NCI-H524 (cell line): Measurements from ENCODE around the gene YJEFN3.

Experiments
- DNase-seq, 2 experiments: peaks; one replicate each; lab custom pipeline; 2025; lab: John Stamatoyannopoulos, UW

The YJEFN3 gene

GRCh38 chr19:19498255-19498991, 30.3 kb upstream of the YJEFN3 start:
- no peak for DNase-seq

DNA sequence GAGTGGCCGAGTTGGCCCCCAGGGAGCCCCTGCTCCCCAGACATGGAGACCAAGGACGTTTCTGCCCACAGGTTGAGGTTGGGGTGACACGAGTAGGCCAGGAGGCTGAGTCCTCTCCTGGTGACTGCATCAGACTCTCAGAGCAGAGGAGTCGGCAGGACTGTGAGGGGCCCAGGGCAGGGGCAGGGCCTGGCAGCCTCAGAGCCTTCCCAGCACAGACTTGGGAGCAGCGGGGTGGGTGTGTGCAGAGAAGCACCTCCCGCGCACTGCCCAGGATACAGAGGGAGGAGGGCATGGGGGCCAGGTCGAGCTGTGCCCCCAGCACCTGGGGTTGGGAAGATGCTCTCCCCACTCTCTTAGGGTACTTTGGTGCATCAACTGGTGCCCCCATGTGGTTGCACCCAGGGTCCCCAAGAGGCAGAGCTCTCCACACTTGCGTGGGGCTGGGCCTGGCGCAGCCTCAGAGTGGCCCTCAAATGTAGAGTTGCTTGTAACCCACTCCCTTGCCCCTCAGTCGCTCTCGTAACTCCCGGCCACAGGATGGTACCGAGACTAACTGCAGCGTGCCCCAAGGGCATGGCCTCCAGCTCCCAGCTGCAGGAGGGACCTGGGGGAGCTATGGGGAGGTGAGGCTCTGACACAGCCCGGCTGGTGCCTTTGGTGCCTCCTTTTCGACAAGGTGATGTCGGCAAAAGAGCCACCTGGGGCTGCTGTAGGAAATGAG, 29.3 kb upstream of the YJEFN3 start:
- DNase-seq, result no peak

DNA sequence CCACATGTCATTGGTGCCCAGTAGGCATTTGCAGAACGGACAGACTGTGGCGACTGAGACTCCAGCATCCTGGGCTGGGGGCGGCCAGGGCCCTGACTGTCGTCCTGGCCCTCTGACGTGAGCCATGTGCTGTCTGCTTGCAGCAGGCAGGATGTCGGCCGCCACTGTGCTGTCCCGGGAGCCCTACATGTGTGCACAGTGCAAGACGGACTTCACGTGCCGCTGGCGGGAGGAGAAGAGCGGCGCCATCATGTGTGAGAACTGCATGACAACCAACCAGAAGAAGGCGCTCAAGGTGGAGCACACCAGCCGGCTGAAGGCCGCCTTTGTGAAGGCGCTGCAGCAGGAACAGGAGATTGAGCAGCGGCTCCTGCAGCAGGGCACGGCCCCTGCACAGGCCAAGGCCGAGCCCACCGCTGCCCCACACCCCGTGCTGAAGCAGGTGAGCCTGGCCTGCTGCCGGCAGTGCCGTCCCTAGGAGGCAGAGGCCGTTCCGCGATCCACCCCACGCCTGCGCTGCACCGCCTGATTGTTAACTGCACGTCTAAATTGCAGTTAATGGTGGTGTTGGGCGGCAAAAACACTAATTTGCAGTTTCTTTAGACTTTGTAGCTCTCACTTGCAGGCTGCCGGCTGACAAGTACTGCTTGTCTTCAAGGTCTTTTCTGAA, 27.6 kb upstream of the YJEFN3 start:
- DNase-seq, result no peak

DNA sequence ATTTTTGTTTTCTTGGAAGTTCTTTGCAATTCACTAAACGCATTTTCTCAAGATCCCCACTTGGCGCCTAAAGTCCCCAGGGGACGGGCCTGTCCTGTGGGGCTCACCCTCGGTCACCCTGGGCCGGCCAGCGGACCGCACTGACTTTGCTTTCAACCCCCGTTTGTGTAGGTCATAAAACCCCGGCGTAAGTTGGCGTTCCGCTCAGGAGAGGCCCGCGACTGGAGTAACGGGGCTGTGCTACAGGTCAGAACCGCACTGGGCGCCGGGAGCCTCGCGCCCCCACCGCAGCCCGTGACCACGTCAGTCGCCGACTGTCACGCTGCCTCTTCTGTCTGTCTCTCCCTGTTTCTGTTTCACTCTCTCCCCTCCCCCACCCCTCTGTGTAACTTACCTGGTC, 26.9 kb upstream of the YJEFN3 start:
- DNase-seq, result no peak

- DNase-seq, result no peak
These were observed 26.4 kb upstream of the YJEFN3 start for GRCh38 chr19:19502281-19502680.

DNA sequence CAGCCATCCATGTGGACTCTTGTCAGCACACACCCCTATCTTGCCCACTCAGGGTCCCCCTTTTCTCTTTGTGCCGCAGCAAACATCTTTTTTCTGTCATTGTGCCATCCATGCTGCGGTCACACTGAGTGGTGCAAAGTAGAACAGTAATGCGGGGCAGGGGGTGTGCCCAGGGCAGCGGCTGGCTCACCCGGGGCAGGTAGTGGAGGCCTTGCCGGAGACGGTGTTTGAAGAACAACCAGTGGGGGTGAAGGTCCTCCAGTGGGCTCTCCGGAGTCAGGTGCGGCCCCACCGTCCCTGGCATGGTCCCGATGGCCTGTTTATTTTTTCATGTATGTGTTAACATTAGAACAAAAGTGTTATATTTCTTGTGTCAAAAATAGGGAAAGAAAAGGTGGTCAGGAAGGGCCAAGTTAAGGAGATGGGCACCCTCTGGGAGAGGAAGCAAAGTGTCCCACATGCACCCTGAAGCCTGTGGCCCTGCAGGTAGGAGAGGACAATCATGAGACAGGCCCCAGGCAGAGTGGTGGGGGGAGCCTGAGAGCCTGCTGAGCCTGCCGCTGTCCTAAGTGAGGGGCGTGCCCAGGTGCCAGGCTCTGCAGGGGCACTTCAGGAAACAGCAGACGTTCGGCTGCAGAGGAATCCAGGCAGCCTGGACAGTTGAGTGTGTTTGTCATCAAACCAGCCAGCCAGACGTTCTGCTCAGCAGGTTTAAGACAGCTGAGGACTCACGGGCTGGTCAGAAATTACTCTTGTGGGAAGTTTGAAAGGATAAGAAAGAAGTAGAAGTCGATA, 25.7 kb upstream of the YJEFN3 start:
- no peak for DNase-seq

DNA sequence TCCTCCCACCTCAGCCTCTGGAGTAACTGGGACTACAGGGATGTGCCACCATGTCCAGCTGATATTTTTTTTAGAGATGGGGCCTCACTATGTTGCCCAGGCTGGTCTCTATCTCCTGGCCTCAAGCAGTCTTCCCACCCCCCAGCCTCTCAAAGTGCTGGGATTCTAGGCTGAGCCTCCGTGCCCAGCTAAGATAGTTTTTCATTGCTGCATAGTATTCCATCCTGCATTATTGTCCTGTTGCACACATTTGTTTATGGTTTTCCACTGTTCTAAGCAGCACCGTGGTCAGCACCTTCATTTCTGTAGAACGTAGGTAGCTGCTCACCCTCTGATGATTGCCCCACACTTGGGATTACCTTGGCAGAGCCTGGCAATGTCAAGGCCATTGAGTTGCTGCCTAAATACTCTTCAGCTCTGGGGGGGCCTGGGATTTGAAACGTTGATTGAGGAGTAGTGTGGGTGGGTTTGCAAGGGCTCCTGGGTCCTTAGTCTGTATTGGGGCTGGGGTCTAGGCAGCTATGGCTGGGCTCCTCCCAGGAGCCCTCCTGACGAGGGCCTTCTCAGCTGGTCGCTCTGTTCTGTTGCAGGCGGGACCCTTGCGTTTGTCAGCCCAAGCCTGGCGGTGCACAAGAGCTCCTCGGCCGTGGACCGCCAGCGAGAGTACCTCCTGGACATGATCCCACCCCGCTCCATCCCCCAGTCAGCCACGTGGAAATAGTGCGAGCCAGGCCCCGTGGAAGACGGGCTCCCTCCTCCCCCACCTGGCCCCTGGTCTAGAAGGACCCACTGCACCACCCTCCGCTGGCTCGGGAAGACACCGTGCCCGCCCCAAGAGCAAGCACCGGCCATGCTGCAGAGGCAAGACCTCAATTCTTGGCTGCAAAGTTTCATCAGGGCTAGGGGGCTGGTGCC, 23.7 kb upstream of the YJEFN3 start:
- no peak for DNase-seq

DNA sequence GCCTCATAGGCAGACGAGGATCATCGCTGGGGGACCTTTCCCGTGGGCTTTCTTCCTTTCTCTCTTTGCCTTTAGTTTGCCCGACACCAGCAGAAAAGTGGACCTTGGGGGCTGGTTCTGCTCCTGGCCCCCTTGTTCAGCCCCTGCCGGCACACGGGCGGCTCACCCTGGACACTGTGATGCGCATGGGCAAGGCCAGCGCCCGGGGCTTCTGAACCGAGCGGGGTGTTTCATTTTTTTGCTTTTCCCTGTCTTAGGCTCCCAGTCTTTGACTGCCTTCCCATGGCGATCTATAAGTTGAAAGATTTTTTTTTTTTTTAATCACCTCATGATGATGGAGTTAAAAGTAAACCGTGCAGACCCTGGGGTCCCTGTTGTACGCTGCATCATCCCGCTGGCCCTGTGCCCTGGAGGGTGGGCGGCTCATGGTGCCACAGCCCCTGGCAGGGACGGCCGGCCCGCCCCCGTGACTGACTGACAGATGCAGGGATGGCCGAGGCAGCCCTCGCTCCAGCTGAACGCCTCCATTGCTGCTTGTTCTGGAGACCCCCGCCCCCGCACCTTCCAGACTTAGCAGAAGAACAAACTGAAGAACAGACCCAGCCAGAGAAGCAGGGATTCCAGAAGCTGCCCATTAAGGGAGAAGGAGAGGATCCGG, 22.9 kb upstream of the YJEFN3 start:
- no peak for DNase-seq

- DNase-seq, result no peak
These were observed 22.1 kb upstream of the YJEFN3 start for GRCh38 chr19:19506592-19506991.

DNA sequence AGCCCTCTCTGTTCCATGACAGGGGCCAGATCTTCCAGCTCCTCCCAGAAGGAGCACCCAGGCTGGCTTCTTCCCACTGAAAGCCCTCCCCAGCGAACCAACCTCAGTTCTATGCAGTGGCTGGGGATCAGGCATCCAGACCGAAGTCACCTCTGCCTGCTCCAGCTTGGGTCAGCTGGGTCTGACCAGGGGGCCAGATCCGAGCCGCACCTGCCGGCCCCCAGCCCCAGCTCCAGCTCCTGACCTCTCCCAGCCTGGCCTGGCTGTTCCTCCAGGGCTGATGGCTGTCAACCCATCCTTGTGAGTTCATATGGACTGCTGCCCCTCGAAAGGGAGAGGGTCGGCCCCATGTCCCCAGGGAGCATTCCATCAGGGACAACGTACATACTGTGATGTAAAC, 21.4 kb upstream of the YJEFN3 start:
- DNase-seq, result no peak

DNA sequence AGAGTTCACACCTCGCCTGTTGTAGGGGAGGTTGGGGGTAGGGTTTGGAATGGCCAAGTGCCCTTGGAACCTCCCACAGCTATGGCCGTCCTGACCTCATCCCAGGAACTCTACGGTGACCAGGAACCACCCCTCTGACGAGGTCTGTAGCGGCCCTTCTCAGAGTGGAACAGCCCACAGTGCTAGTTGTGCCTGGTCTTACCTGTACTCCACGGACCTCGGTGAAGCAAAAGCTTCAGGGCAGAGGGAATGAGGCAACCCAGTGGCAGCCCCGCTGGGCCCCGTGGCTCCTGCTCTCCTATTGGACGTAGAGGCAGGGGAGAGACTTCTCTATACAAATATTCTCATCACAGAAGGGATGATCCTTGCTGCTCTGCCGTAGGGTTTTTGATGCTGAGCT, 20.5 kb upstream of the YJEFN3 start:
- DNase-seq, result no peak

DNA sequence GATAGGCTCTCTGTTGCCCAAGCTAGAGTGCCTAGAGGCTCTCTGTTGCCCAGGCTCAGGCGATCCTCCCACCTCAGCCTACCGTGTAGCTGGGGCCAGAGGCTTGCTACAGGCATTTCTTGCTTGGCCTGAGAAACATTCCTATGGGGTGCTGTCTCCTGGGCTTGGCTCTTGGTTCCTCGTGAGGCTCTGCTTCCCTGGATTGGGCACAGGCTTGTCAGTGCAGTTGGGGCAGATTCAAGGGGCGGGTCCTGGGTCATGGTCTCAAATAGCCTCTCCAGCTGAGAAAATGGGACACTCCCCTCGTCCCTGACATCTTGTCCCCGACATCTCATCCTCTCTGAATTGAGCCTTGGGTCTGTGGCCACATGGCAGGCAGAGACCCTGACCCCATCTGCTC, 18.3 kb upstream of the YJEFN3 start:
- DNase-seq, result peak; percentile 59 to 71

GRCh38 chr19:19513682-19514081, 15.0 kb upstream of the YJEFN3 start:
- no peak for DNase-seq

DNA sequence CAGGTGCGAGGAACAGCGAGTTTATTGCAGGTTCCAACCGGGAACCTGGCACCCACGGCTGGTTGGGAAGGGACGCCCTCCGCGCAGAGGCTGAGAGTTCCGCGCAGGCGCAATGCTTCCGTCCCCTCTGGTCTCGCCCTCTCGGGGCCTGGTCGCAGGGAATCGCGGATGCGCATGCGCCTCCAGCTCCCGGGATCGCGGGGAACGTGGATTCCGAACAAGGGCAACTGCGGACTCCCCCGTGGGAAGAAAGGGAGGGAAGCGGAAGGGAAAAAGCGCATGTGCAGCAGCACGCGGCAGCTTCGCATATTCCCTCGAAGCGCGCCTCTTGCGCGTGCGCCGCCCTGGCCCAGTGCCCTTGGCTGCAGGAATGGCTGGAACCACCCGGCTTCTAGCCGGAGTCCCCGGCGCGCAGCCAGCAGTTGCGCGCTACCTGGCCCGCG, 14.5 kb upstream of the YJEFN3 start:
- DNase-seq, result no peak

- DNase-seq, result no peak
These were observed 13.7 kb upstream of the YJEFN3 start, which contains the start of gene TSSK6 for GRCh38 chr19:19514881-19515641. TSS of gene TSSK6 (minus strand) at chr19:19515548. CDS start at chr19:19515427, 121 bp downstream.

DNA sequence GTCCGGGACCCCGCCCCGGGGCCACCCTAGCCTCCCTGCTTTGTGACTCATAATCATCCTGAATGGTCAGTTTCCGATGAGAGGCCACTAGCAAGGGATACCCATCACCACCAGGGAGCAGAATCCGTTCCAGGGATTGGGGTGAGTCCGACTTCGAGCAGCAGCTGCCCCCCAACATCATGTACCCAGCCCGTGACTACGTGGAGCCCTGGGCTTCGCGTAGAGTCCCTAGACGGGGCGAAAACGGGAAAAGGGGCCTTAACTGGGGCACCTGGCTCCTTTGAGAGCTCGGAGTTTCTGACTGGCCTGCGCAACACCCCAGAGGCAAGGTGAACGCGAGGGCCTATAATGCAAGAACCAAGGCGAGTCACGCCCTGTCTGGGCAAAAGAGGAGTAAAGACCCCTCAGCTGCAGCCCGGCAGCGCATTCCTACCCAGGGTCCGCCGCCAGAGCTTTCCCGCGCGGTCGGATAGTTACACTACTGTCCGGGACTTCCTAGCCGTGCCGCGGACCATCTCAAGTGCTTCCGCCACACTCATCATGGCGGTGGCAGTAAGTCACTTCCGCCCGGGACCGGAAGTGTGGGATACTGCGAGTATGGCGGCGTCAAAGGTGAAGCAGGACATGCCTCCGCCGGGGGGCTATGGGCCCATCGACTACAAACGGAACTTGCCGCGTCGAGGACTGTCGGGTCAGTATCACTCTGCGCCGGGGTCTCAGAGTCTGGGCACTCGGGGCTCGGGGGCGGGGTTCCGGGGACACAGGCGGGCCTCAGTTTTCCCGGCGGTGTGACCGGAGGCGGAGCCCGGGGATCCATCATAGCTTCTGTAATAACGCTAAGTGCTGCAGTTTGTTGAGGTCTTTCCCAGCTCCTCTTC, 12.8 kb upstream of the YJEFN3 start, which contains the start of gene NDUFA13:
TSS of gene NDUFA13 (plus strand) at position 584 of the 878 bp plus-strand sequence. CDS start at position 598, 14 bp downstream.
- peak; percentile 85 to 95 for DNase-seq

GRCh38 chr19:19517235-19517619, 11.5 kb upstream of the YJEFN3 start:
- DNase-seq, result no peak

DNA sequence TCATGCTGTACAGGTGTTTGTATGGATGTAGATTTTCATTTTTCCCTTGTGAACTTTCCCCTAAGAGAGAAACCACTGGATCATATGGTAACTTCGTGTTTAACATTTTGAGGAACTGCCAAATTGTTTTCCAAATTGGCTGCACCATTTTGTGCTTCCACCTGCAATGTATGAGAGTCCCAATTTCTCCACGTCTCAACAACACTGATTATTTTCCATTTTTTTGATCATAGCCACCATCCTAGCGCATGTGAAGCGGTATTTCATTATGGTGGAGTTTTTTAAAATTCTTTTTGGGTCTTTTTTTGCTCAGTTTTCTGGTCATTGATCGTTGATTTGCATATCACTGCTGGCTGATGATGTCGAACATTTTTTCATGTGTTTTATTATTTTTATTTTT, 7.7 kb upstream of the YJEFN3 start:
- DNase-seq, result no peak

- no peak for DNase-seq
These were observed 5.5 kb upstream of the YJEFN3 start for GRCh38 chr19:19523177-19523576.
